K562 treated with DMSO at 1 percent for 48 hours (cell line): ENCODE results near the gene RTEL1. TPM values are rescaled to one million over a fixed set of nuclear protein-coding genes. Genes with fewer than 3 reads are reported as not detected.

ENCODE experiments used
- total RNA-seq: library from RNA; unstranded; fragments of 300-600 nt; gene quantifications from 2 replicates; pipeline ENCODE4 v1.2.3, GENCODE V29; 2022; ENCODE audit warnings: low replicate concordance; ENCODE audit errors: extremely low read depth

RTEL1 gene
- not detected in 2 replicates for total RNA-seq

GRCh38 chr20:63657937-63658748, at the start of gene RTEL1:
Gene RTEL1, plus strand, starts transcription at chr20:63658312. Its CDS starts 1,091 bp downstream, at chr20:63659403.

DNA sequence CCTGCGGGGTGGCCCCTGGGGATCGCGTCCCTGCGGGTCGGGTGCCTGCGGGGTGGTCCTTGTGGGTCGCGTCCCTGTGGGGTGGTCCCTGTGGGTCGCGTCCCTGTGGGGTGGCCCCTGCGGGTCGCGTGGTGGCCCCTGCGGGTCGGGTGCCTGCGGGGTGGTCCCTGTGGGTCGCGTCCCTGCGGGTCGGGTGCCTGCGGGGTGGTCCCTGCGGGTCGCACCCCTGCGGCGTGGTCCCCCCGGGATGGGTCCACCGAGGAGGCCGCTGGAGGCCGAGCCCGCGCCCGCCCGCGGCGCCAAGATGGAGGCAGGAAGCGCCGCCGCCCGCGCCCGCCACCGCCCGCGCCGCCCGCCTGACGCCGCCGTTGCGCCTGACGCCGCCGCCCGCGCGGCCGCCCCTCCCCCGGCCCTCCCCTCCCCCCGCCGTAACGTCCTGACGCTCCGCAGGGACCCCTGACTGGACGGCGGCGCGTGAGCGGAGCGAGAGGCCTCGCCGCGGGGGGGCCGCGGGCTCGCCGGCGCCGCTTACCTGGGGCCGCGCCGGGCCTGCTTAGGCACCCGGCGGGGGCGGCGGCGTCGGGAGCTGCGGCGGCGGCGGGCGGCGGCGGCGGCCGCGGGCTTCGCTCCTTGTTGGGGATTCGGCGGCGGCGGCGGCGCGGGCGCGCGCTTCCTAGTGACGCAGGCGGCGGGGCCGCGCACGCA, 31.5 kb upstream of the RTEL1 start, which contains the start of gene GMEB2:
TSS of gene GMEB2 (minus strand) at position 678 of the 705 bp plus-strand sequence. CDS start 7,704 bp downstream, outside the sequence.

DNA sequence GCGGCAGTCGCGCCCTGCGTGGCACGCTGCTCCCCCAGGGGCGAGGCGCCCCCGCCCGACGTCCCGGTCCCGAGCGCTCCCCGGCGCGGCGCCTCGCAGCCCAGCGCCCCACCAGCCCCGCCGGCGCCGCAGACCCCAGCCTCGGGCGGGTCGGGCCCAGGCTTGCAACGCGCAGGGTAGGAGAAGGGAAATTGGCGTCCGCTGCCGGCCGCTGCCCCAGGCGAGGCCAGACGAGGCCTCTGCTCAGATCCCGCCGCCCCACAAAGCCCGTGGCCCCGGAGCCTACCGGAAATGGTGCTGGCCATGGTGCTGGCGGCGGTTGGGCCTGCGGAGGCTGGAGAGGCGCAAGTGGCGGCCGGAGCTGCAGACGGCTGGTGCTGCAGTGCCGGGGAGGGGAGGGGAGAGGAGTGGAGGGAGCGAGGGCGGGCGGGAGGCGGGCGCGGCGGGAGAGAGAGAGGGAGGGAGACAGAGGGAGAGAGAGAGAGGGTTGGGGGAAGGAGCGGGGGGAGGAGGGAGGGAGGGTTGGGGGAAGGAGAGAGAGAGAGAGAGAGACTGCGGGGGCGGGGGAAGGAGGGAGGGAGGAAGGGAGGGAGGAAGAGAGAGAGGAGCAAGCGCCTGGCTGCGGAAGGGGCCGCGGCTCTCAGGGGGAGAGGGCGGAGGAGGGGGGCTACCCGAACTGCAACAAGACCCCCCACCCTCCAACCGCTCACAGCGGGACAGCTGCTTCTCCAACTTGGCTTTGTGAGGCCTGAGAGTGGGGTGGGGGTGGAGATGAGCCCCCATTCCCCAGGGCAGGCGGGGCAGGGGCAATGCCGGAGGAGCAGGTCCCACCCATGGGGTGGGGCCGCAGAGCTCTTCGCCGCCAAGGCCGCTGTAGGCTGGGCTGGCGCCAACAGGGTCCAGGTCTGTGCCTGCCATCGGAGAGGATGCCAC, 4.8 kb upstream of the RTEL1 start, which contains the start of gene STMN3:
TSS of gene STMN3 (minus strand) at position 384 of the 933 bp plus-strand sequence. CDS start at position 305, 79 bp downstream.

GRCh38 chr20:63696628-63697356, 38.7 kb downstream of the RTEL1 start, which contains the start of gene TNFRSF6B:
Gene TNFRSF6B, plus strand, starts transcription at chr20:63696652. Its CDS starts 116 bp downstream, at chr20:63696768.

GRCh38 chr20:63707558-63708300, 49.6 kb downstream of the RTEL1 start, which contains the start of the genes ARFRP1 and ZGPAT:
Gene ARFRP1, minus strand, starts transcription at chr20:63707976. Its CDS starts 885 bp downstream, at chr20:63707091.
Gene ZGPAT, plus strand, starts transcription at chr20:63708039. Its CDS starts 542 bp downstream, at chr20:63708581.

DNA sequence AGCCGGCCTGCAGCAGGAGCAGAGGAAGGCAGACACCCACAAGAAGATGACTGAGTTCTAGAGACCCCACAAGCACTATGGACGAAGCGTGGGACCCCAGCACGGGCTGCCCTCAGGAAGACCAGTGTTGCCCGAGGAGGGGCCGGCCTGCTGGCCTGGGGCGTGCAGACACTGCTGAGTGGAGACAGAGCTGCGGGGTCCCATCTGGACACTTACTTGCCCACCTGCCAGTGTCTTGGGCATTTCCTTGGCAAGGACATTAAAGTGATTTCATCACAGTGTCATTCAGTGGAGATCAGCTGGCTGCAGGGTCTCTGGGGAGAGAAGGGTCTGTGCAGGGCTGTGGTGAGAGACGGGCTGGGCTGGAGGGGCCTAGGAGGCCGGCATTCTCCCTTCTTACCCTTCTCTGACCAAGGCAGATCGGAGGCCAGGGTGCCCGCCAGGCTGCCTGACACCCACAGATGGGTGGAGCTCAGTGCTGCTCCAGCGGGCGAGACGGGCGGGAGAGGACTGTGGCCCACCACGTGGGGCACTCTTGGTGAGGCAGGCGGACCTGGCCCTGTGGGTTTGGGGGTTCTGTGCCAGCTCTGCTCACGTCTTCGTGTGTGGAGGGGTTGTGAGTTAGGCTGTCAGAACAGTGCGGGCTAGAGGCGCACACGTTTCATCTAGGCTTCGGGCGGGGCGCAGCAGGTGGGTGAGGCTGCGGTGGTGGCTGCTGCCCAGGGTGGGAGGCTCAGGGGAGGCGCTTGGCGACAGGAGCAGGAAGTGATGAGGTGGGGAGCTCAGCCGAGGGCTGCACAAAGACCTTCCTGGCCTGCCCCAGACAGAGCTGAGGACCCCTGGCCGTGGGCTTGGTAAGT, 78.0 kb downstream of the RTEL1 start, which contains the start of gene LIME1:
TSS of gene LIME1 (plus strand) at position 806 of the 860 bp plus-strand sequence. CDS start 886 bp downstream, outside the sequence.

GRCh38 chr20:63739130-63740069, 81.3 kb downstream of the RTEL1 start, which contains the start of gene SLC2A4RG:
Gene SLC2A4RG, plus strand, starts transcription at chr20:63739776. Its CDS starts 137 bp downstream, at chr20:63739913.

Other genes with a start within 250 kb of the RTEL1 start
- gene KCNQ2, start 185.7 kb upstream of the RTEL1 start, total RNA-seq, result not detected in 2 replicates
- not detected in 2 replicates for gene EEF1A2, start 159.2 kb upstream of the RTEL1 start, total RNA-seq
- not detected in 2 replicates for gene PPDPF, start 137.5 kb upstream of the RTEL1 start, total RNA-seq
- not detected in 2 replicates for gene PTK6, start 120.9 kb upstream of the RTEL1 start, total RNA-seq
- gene SRMS, start 110.6 kb upstream of the RTEL1 start, total RNA-seq, result not detected in 2 replicates
- gene FNDC11, start 104.2 kb upstream of the RTEL1 start, total RNA-seq, result not detected in 2 replicates
- gene HELZ2, start 84.1 kb upstream of the RTEL1 start, total RNA-seq, result 57.1 TPM in 1 of 2 replicates, not detected in the other
- gene GMEB2, start 31.2 kb upstream of the RTEL1 start, total RNA-seq, result not detected in 2 replicates
- gene STMN3, start 4.9 kb upstream of the RTEL1 start, total RNA-seq, result not detected in 2 replicates
- not detected in 2 replicates for gene TNFRSF6B, start 38.3 kb downstream of the RTEL1 start, total RNA-seq
- not detected in 2 replicates for gene ARFRP1, start 49.7 kb downstream of the RTEL1 start, total RNA-seq
- not detected in 2 replicates for gene ZGPAT, start 49.7 kb downstream of the RTEL1 start, total RNA-seq
- not detected in 2 replicates for gene LIME1, start 78.4 kb downstream of the RTEL1 start, total RNA-seq
- not detected in 2 replicates for gene SLC2A4RG, start 81.5 kb downstream of the RTEL1 start, total RNA-seq
- not detected in 2 replicates for gene ZBTB46, start 173.0 kb downstream of the RTEL1 start, total RNA-seq
- not detected in 2 replicates for gene ABHD16B, start 203.2 kb downstream of the RTEL1 start, total RNA-seq
- not detected in 2 replicates for gene TPD52L2, start 207.0 kb downstream of the RTEL1 start, total RNA-seq
- gene DNAJC5, start 236.8 kb downstream of the RTEL1 start, total RNA-seq, result not detected in 2 replicates